ENCODE data around the gene CTNNA2. TPM values are rescaled to one million over a fixed set of nuclear protein-coding genes. Genes with fewer than 3 reads are reported as not detected.

The CTNNA2 gene
- total and polyA plus RNA-seq, 4 donors: 0.01 to 0.37 TPM; not detected in 2

DNA sequence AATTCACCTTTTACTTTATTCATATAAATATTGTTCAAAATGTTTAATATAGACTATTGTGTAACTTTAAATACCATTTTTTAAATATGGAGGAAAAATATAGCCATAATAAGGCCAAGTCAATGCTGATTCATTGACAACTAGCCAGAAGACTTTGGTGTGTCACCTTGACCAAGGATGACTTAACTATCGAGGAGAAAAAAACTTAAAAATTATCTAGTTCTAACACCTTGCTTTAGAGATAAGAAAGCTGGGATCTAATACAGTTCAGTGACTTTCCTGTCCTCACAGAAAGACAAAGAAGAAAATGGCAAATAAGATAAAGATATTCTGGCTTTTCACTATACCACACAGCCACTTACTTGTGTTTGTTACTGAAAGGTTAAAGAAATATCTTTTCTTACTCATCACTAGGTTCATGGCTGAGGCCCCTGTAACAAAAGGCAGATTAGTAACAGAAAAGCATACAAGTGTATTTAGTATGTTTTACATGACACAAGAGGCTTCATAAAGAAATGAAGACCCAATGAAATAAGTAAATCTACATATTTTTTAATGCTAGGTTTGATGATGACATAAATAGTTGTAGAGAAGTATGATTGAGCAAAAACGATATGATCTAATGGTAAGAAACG is 857.6 kb downstream of the CTNNA2 start:
- Histone ChIP-seq H3K4me3 (no peak overlapping the region), H3K36me3 (ENCODE audit: control insufficient read depth in 4 of 4, insufficient read depth in 4 of 4, low read length in 4 of 4) (no peaks in the 10 kb centered on the region), H3K9me3 (ENCODE audit: control insufficient read depth in 4 of 4, insufficient read depth in 3 of 4, low read length in 3 of 4) (no peaks in the 10 kb centered on the region), H3K27ac (ENCODE audit: low read depth in 1 of 2, low read length in 1 of 2) (no peak overlapping the region), H3K27me3 (ENCODE audit: control insufficient read depth in 3 of 3, insufficient read depth in 3 of 3, low read length in 2 of 3) (no peaks in the 10 kb centered on the region), H3K9ac (ENCODE audit: insufficient read depth in 1 of 2, low read length in 2 of 2) (no peak overlapping the region), H3K4me1 (ENCODE audit: control insufficient read depth in 5 of 5, insufficient read depth in 5 of 5, low read length in 5 of 5) (no peaks in the 10 kb centered on the region)
- TF ChIP-seq, protein P1, sequence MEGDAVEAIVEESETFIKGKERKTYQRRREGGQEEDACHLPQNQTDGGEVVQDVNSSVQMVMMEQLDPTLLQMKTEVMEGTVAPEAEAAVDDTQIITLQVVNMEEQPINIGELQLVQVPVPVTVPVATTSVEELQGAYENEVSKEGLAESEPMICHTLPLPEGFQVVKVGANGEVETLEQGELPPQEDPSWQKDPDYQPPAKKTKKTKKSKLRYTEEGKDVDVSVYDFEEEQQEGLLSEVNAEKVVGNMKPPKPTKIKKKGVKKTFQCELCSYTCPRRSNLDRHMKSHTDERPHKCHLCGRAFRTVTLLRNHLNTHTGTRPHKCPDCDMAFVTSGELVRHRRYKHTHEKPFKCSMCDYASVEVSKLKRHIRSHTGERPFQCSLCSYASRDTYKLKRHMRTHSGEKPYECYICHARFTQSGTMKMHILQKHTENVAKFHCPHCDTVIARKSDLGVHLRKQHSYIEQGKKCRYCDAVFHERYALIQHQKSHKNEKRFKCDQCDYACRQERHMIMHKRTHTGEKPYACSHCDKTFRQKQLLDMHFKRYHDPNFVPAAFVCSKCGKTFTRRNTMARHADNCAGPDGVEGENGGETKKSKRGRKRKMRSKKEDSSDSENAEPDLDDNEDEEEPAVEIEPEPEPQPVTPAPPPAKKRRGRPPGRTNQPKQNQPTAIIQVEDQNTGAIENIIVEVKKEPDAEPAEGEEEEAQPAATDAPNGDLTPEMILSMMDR (IDR thresholded peaks at IDR 0.05; ENCODE audit: control extremely low read depth, extremely low read depth): no peak
- ATAC-seq (ENCODE audit: insufficient read depth, low FRiP score): no peak
- WGBS, 2 donors: 85 to 88% methylated on average over 3 of the region's 3 CpGs
- DNase-seq: no peak

DNA sequence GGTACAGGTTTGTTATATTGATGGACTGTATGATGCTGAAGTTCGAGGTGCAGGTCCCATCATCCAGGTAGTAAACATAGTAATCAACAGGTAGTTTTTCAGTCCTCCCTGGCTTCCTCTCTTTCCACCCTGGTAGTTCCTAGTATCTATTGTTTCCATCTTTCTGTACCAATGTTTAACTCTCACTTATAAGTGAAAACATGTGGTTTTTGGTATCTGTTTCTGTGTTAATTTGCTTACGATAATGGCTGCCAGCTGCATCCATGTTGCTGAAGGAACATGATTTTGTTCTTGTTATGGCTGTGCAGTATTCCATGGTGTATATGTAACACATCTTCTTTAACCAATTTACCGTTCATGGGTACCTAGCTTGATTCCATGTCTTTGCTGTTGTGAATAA is 861.3 kb downstream of the CTNNA2 start:
- ATAC-seq (ENCODE audit: insufficient read depth, low FRiP score): no peak
- Histone ChIP-seq H3K4me3 (no peak overlapping the region), H3K27ac (ENCODE audit: low read depth in 1 of 2, low read length in 1 of 2) (no peak overlapping the region), H3K4me1 (ENCODE audit: control insufficient read depth in 5 of 5, insufficient read depth in 5 of 5, low read length in 5 of 5) (no peaks in the 10 kb centered on the region), H3K9me3 (ENCODE audit: control insufficient read depth in 4 of 4, insufficient read depth in 3 of 4, low read length in 3 of 4) (no peaks in the 10 kb centered on the region), H3K9ac (ENCODE audit: insufficient read depth in 1 of 2, low read length in 2 of 2) (no peak overlapping the region), H3K36me3 (ENCODE audit: control insufficient read depth in 4 of 4, insufficient read depth in 4 of 4, low read length in 4 of 4) (no peaks in the 10 kb centered on the region), H3K27me3 (ENCODE audit: control insufficient read depth in 3 of 3, insufficient read depth in 3 of 3, low read length in 2 of 3) (no peaks in the 10 kb centered on the region)
- TF ChIP-seq, protein P1 (IDR thresholded peaks at IDR 0.05; ENCODE audit: control extremely low read depth, extremely low read depth): no peak
- DNase-seq: no peak
- WGBS, 2 donors: 89 to 90% methylated on average over 3 of the region's 3 CpGs

DNA sequence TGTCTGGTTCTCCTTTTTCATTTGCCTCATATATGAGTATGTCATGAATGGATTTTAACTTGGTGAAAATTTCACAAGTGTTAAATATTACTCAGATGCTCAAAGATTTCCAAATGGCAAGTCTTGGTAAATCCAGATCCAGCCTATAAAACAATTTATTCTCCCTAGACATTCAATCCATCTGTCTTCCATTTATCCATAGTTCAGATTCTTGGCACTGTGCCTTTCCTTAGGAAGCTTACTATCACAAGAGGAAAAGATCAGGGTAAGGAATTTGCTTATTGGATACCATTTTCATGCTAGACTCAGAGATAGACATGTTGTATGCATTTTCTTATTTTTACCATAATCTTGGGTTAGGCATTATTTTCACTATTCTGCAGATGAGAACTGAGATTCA is 864.2 kb downstream of the CTNNA2 start:
- Histone ChIP-seq H3K27ac (ENCODE audit: low read depth in 1 of 2, low read length in 1 of 2) (no peak overlapping the region), H3K9ac (ENCODE audit: insufficient read depth in 1 of 2, low read length in 2 of 2) (no peak overlapping the region), H3K4me3 (no peak overlapping the region), H3K36me3 (ENCODE audit: control insufficient read depth in 4 of 4, insufficient read depth in 4 of 4, low read length in 4 of 4) (no peaks in the 10 kb centered on the region), H3K9me3 (ENCODE audit: control insufficient read depth in 4 of 4, insufficient read depth in 3 of 4, low read length in 3 of 4) (peaks cover 0 to 2% (median 0%) of the 10 kb centered on the region in 4 donors), H3K4me1 (ENCODE audit: control insufficient read depth in 5 of 5, insufficient read depth in 5 of 5, low read length in 5 of 5) (no peaks in the 10 kb centered on the region), H3K27me3 (ENCODE audit: control insufficient read depth in 3 of 3, insufficient read depth in 3 of 3, low read length in 2 of 3) (no peaks in the 10 kb centered on the region)
- DNase-seq (no peak), ATAC-seq (ENCODE audit: insufficient read depth, low FRiP score) (no peak)
- TF ChIP-seq, protein P1 (IDR thresholded peaks at IDR 0.05; ENCODE audit: control extremely low read depth, extremely low read depth): no peak

DNA sequence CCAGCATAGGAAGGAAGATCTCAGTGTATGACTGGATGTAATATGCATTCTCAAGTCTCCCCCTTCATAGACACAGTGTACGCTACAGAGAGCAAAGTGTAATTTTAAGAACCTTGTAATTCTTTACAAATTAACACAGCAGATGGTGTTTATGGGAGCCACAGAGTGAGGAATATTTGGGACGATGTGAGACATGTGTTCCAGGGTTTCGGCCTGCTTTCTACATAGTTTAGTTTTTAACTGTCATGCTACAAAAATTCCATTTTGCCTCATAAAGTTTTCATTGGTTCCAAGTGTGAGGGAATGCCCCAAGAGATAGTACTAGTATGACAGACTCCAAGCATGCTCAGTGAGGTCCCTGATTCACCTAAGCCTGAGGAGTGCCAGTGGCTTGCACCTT is 867.9 kb downstream of the CTNNA2 start:
- H3K9me3 ChIP-seq (ENCODE audit: control insufficient read depth in 4 of 4, insufficient read depth in 3 of 4, low read length in 3 of 4): peaks cover 0 to 6% (median 1%) of the 10 kb centered on the region in 4 donors
- H3K27ac ChIP-seq (ENCODE audit: low read depth in 1 of 2, low read length in 1 of 2): no peak overlapping the region
- H3K9ac ChIP-seq (ENCODE audit: insufficient read depth in 1 of 2, low read length in 2 of 2): no peak overlapping the region
- ATAC-seq (ENCODE audit: insufficient read depth, low FRiP score): no peak
- 91% methylated on average over 3 of the region's 3 CpGs for WGBS, 2 donors
- DNase-seq: no peak
- no peak overlapping the region for H3K4me3 ChIP-seq
- no peaks in the 10 kb centered on the region for H3K36me3 ChIP-seq (ENCODE audit: control insufficient read depth in 4 of 4, insufficient read depth in 4 of 4, low read length in 4 of 4)
- H3K4me1 ChIP-seq (ENCODE audit: control insufficient read depth in 5 of 5, insufficient read depth in 5 of 5, low read length in 5 of 5): no peaks in the 10 kb centered on the region
- no peaks in the 10 kb centered on the region for H3K27me3 ChIP-seq (ENCODE audit: control insufficient read depth in 3 of 3, insufficient read depth in 3 of 3, low read length in 2 of 3)
- TF ChIP-seq, protein P1 (IDR thresholded peaks at IDR 0.05; ENCODE audit: control extremely low read depth, extremely low read depth): no peak
